ENCODE data around the gene NPTXR.

- TF ChIP-seq NRF1 (IDR thresholded peaks at IDR 0.05; ENCODE audit: low read depth, low read length) (no peak), GABPA (IDR thresholded peaks at IDR 0.05; ENCODE audit: low read depth) (no peak)
Measured at GRCh38 chr22:38772623-38772873, 71.3 kb downstream of the NPTXR start.

All from SK-N-SH (cell line).